K562 (cell line): ENCODE measurements around the gene INMT. TPM values are rescaled to one million over a fixed set of nuclear protein-coding genes. Genes with fewer than 3 reads are reported as not detected.

Experiments used
- ATAC-seq: fragments of 200-7000 bp; cut with Tn5 transposase; 3 replicates; pipeline ENCODE4 v1.9.1; 2020; ENCODE audit warnings: moderate library complexity
- BruUV-seq: library from RNA; stranded (reverse); fragments of 400-500 nt; replicated peaks from 2 replicates; lab custom pipeline; 2021; lab: Mats Ljungman, UMichigan
- CTCF ChIA-PET: fragments of 300-600 bp; formaldehyde crosslinking; extraction: SDS; loops from one replicate; lab custom pipeline; 2021; ENCODE audit warnings: low intra/inter-chr PET ratio; lab: Yijun Ruan, JAX
- POLR2A ChIA-PET: fragments of 300-600, 350-650 bp; sonication (Branson Sonifier 250); formaldehyde crosslinking; extraction: SDS; loops from one replicate; lab custom pipeline; 2021; ENCODE audit warnings: antibody characterized with exemption, inconsistent platforms; lab: Yijun Ruan, JAX
- DNase-seq, 4 experiments: peaks; one replicate each; pipeline versions ENCODE4 v3.0.0 to v3.0.0-alpha.2; 2011 to 2018; ENCODE audit warnings: low spot score in 3 of 4, mixed read lengths in 3 of 4; ENCODE audit errors: extremely low read depth in 1 of 4
- FAIRE-seq: peaks from 2 replicates; lab custom pipeline; 2011; peaks lifted over from hg19 to GRCh38; lab: Jason Lieb, UNC
- H2AFZ ChIP-seq: 2 replicates; pipeline ENCODE4 v1.6.0; 2011; ENCODE audit warnings: low read depth, low read length, control low read depth, inconsistent platforms
- H3K27ac ChIP-seq: fragments of 200-600 bp; 3 replicates; pipeline ENCODE4 v1.8.0; 2011; ENCODE audit warnings: low read depth, mild to moderate bottlenecking, control low read depth, inconsistent platforms, low read length, moderate library complexity, mixed read lengths; ENCODE audit errors: extremely low read depth
- H3K27me3 ChIP-seq, 2 experiments: fragments of 300-600 bp in 1 of 2; 2 replicates in 1 of 2; 3 replicates in 1 of 2; pipeline versions ENCODE4 v1.6.0 to v1.8.0; 2011; ENCODE audit warnings: inconsistent platforms in 2 of 2, low read length in 2 of 2, mild to moderate bottlenecking in 1 of 2, mixed read lengths in 1 of 2, moderate library complexity in 1 of 2; ENCODE audit not compliant: control insufficient read depth in 2 of 2, insufficient read depth in 2 of 2
- H3K36me3 ChIP-seq: fragments of 300-600 bp; 3 replicates; pipeline ENCODE4 v1.8.0; 2011; ENCODE audit warnings: mild to moderate bottlenecking, low read length, inconsistent platforms; ENCODE audit not compliant: control insufficient read depth, insufficient read depth
- H3K4me1 ChIP-seq, 2 experiments: fragments of 200-600 bp in 1 of 2; replicated peaks in 1 of 2; 2 replicates in 1 of 2; 3 replicates in 1 of 2; pipeline versions ENCODE4 v1.5.1 to v1.8.0; 2011; ENCODE audit warnings: inconsistent platforms in 2 of 2, low read length in 2 of 2, mild to moderate bottlenecking in 1 of 2, mixed read lengths in 1 of 2, moderate library complexity in 1 of 2; ENCODE audit not compliant: control insufficient read depth in 2 of 2, insufficient read depth in 2 of 2
- H3K4me2 ChIP-seq: 2 replicates; pipeline ENCODE4 v1.6.1; 2011; ENCODE audit warnings: low read length, control low read depth, inconsistent platforms, mixed read lengths; ENCODE audit not compliant: insufficient read depth
- H3K4me3 ChIP-seq: fragments of 200-600 bp; sonication (generic), shearing (Covaris generic); 2 replicates; pipeline ENCODE4 v1.5.1; 2016; ENCODE audit warnings: control low read depth, inconsistent platforms
- H3K79me2 ChIP-seq: fragments of 200-600 bp; 3 replicates; pipeline ENCODE4 v1.8.0; 2011; ENCODE audit warnings: low read length, inconsistent platforms; ENCODE audit not compliant: control insufficient read depth, insufficient read depth
- H3K9ac ChIP-seq, 2 experiments: 2 replicates each; pipeline versions ENCODE4 v1.6.0 to v1.6.1; 2011; ENCODE audit warnings: low read depth in 2 of 2, low read length in 2 of 2, control low read depth in 1 of 2, inconsistent platforms in 1 of 2, mild to moderate bottlenecking in 1 of 2, mixed read lengths in 1 of 2; ENCODE audit not compliant: insufficient read depth in 1 of 2
- H3K9me1 ChIP-seq: one replicate; pipeline ENCODE4 v1.6.0; 2011; ENCODE audit warnings: inconsistent platforms, mild to moderate bottlenecking, low read length, moderate library complexity; ENCODE audit not compliant: control insufficient read depth, insufficient read depth
- H3K9me3 ChIP-seq: replicated peaks from 2 replicates; pipeline ENCODE4 v1.5.1; 2011; ENCODE audit warnings: low read depth, low read length, inconsistent platforms; ENCODE audit not compliant: control insufficient read depth, insufficient read depth
- H4K20me1 ChIP-seq: replicated peaks from 2 replicates; pipeline ENCODE4 v1.6.1; 2011; ENCODE audit warnings: low read length, inconsistent platforms, mixed read lengths; ENCODE audit not compliant: control insufficient read depth, insufficient read depth
- ATF7 ChIP-seq: fragments of 450-650 bp; IDR thresholded peaks from 2 replicates; pipeline ENCODE4 v1.7.1; 2014; ENCODE audit warnings: mild to moderate bottlenecking, moderate library complexity
- CEBPB ChIP-seq: fragments of 450-650 bp; IDR thresholded peaks from 2 replicates; pipeline ENCODE4 v1.6.1; 2016; ENCODE audit warnings: missing genetic modification characterization, missing compliant biosample characterization
- CEBPG ChIP-seq, 3 experiments: fragments of 200-800 bp in 1 of 3; sonication (Bioruptor generic) in 1 of 3; sonication (generic) in 1 of 3; formaldehyde crosslinking in 1 of 3; IDR thresholded peaks in 2 of 3; conservative IDR thresholded peaks in 1 of 3; 2 replicates each; pipeline versions ENCODE4 v1.6.1 to v1.8.0; 2016 to 2022; ENCODE audit warnings: missing compliant biosample characterization in 2 of 3, missing genetic modification characterization in 2 of 3, mild to moderate bottlenecking in 1 of 3, missing genetic modification reagents in 1 of 3
- CXXC5 ChIP-seq: fragments of 250-450 bp; sonication (Bioruptor Pico); IDR thresholded peaks from 2 replicates; pipeline ENCODE4 v1.8.0; 2022; ENCODE audit warnings: inconsistent platforms, mild to moderate bottlenecking, moderate library complexity
- EP400 ChIP-seq: fragments of 450-650 bp; IDR thresholded peaks from 2 replicates; pipeline ENCODE4 v1.6.1; 2017; ENCODE audit warnings: antibody characterized with exemption, mild to moderate bottlenecking, moderate library complexity
- KAT8 ChIP-seq: fragments of 450-650 bp; IDR thresholded peaks from 2 replicates; pipeline ENCODE4 v1.6.1; 2016; ENCODE audit warnings: low read depth, mild to moderate bottlenecking
- WGBS: fragments of 100-300 bp; shearing (Covaris generic); methylation state at CpG from one replicate; pipeline ENCODE4 v1.1.6; 2016; ENCODE audit warnings: low coverage, mixed read lengths; ENCODE audit not compliant: insufficient coverage; ENCODE audit errors: missing lambda C conversion rate; 5-methylcytosine and 5-hydroxymethylcytosine counted together
- in situ Hi-C: fragments of 300-500 bp; cut with MboI; formaldehyde crosslinking; loops from 4 replicates; pipeline ENCODE4 v1.15.0; 2018; ENCODE audit warnings: inconsistent platforms, mixed read lengths
- intact Hi-C: fragments of 100-400 bp; cut with micrococcal nuclease; formaldehyde crosslinking; loops from 2 replicates; pipeline ENCODE4 v1.14.2; 2022
- polyA plus RNA-seq, 8 experiments: library from polyadenylated mRNA; depleted of rRNA in 4 of 8; stranded (reverse) in 5 of 8; unstranded in 3 of 8; fragments of >200 nt; fragmentation: Nextera tagmentation in 2 of 8; fragmentation: Illumina TruSeq in 1 of 8; extraction: Ambion mirVana in 2 of 8; extraction: Trizol in 1 of 8; gene quantifications; 2 replicates each; pipeline versions ENCODE4 v1.2.1 to v1.2.3, GENCODE V29; 2011 to 2014; ENCODE audit warnings: inconsistent platforms in 1 of 8, missing spikeins in 1 of 8
- total RNA-seq, 7 experiments: library from RNA; depleted of rRNA in 6 of 7; stranded (reverse); fragments of >200 nt in 6 of 7; fragmentation: Illumina TruSeq in 2 of 7; extraction: Trizol in 2 of 7; gene quantifications; 2 replicates each; pipeline versions ENCODE4 v1.2.1 to v1.2.3, GENCODE V29; 2011 to 2021; ENCODE audit warnings: low replicate concordance in 1 of 7
- TF ChIP-seq, protein P1 (sequence below): sonication (generic); formaldehyde crosslinking; IDR thresholded peaks from 2 replicates; pipeline ENCODE4 v1.8.1; 2023; ENCODE audit warnings: mild to moderate bottlenecking, missing genetic modification reagents
- TF ChIP-seq, protein P2 (sequence below), 3 experiments: IDR thresholded peaks in 2 of 3; conservative IDR thresholded peaks in 1 of 3; 2 replicates each; pipeline ENCODE4 v1.5.1; 2011 to 2012; ENCODE audit warnings: low read length in 3 of 3, mild to moderate bottlenecking in 3 of 3, control low read depth in 2 of 3, improper control_type of control experiment in 1 of 3, inconsistent platforms in 1 of 3, low read depth in 1 of 3, mixed read lengths in 1 of 3, moderate library complexity in 1 of 3; ENCODE audit not compliant: insufficient read depth in 2 of 3
- TF ChIP-seq, protein P3 (sequence below): fragments of 450-650 bp; formaldehyde crosslinking; IDR thresholded peaks from 2 replicates; pipeline ENCODE4 v1.4.0; 2022; ENCODE audit warnings: mild to moderate bottlenecking, moderate library complexity
- TF ChIP-seq, protein P4 (sequence below): fragments of 450-650 bp; IDR thresholded peaks from 2 replicates; pipeline ENCODE4 v1.6.1; 2016
- TF ChIP-seq, protein P5 (sequence below), 2 experiments: fragments of 450-650 bp in 1 of 2; sonication (generic) in 1 of 2; formaldehyde crosslinking in 1 of 2; IDR thresholded peaks in 1 of 2; conservative IDR thresholded peaks in 1 of 2; 2 replicates each; pipeline versions ENCODE4 v1.6.1 to v1.8.1; 2016 to 2023; ENCODE audit warnings: mild to moderate bottlenecking in 2 of 2, moderate library complexity in 2 of 2, inconsistent platforms in 1 of 2, missing genetic modification reagents in 1 of 2

Gene INMT
- total and polyA plus RNA-seq, 9 of the 15 experiments (the other 6 are each of a cell fraction or from before 2014, with no cell fraction given) = 0.04 to 0.27 TPM; not detected in 7

DNA sequence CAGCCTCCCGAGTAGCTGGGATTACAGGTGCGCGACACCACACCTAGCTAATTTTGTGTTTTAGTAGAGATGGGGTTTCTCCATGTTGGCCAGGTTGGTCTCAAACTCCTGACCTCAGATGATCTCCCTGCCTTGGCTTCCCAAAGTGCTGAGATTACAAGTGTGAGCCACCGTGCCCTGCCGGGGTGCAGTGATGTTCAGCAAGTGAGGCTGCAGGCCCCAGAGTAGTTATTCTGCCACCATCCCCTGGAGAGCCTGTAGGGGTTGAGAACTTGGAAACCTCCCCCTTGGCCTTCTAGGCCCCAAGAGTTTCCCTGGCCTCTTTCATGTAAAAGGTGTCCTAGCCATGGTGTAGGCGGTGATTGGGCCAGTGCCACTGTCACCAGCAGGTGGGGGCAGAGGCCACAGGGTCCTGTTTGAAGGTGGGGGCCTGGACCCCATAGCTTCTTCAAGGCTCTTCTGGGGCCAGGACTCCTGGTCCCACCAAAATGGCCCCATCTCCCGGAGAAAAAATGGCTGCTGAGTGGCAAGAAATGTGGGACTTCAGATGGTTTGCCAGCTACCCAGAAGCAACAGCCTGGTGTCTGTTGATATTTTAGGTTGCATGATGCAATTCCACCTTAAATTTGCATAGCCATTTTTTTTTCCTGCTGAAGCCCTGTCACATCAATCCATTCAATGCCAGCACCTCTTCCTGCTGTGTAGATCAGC lies 25.5 kb upstream of the INMT start:
- Histone ChIP-seq H2AFZ (no peak overlapping the region), H3K36me3 (no peaks in the 10 kb centered on the region), H3K27ac (no peak overlapping the region), H3K9me1 (no peaks in the 10 kb centered on the region), H3K9me3 (no peaks in the 10 kb centered on the region), H3K4me1 (peaks cover 0 to 5% of the 10 kb centered on the region in 2 experiments; a peak in 2 of 5 replicates), H3K27me3 (peaks cover 36 to 65% of the 10 kb centered on the region in 2 experiments), H3K4me3 (no peak overlapping the region), H4K20me1 (no peaks in the 10 kb centered on the region), H3K79me2 (no peaks in the 10 kb centered on the region), H3K4me2 (peak overlapping the region; percentile 3; the same call in 1 of the 2 replicates), H3K9ac (no peak overlapping the region)
- CTCF ChIA-PET = no interaction called here
- ATAC-seq (peak; percentile 39), FAIRE-seq (no peak), DNase-seq (no peak)
- TF ChIP-seq, protein P1, sequence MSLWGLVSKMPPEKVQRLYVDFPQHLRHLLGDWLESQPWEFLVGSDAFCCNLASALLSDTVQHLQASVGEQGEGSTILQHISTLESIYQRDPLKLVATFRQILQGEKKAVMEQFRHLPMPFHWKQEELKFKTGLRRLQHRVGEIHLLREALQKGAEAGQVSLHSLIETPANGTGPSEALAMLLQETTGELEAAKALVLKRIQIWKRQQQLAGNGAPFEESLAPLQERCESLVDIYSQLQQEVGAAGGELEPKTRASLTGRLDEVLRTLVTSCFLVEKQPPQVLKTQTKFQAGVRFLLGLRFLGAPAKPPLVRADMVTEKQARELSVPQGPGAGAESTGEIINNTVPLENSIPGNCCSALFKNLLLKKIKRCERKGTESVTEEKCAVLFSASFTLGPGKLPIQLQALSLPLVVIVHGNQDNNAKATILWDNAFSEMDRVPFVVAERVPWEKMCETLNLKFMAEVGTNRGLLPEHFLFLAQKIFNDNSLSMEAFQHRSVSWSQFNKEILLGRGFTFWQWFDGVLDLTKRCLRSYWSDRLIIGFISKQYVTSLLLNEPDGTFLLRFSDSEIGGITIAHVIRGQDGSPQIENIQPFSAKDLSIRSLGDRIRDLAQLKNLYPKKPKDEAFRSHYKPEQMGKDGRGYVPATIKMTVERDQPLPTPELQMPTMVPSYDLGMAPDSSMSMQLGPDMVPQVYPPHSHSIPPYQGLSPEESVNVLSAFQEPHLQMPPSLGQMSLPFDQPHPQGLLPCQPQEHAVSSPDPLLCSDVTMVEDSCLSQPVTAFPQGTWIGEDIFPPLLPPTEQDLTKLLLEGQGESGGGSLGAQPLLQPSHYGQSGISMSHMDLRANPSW (CRISPR knock-in tag) = no peak
- TF ChIP-seq CEBPB (tag) (peak; percentile 43), KAT8 (no peak), CXXC5 (CRISPR knock-in tag) (0 out of 2 replicates have a peak, but pooled peaks have one; percentile 12), CEBPG (CRISPR knock-in tag; IDR thresholded peaks at IDR 0.05) (peak; percentile 83), CEBPG (tag; conservative IDR thresholded peaks at IDR 0.05 in 1 of 2, IDR thresholded peaks at IDR 0.05 in 1 of 2) (peak; percentile 68 to 86), EP400 (peak; percentile 26), ATF7 (peak; percentile 15; the same call in 1 of the 2 replicates)
- TF ChIP-seq, protein P2, sequence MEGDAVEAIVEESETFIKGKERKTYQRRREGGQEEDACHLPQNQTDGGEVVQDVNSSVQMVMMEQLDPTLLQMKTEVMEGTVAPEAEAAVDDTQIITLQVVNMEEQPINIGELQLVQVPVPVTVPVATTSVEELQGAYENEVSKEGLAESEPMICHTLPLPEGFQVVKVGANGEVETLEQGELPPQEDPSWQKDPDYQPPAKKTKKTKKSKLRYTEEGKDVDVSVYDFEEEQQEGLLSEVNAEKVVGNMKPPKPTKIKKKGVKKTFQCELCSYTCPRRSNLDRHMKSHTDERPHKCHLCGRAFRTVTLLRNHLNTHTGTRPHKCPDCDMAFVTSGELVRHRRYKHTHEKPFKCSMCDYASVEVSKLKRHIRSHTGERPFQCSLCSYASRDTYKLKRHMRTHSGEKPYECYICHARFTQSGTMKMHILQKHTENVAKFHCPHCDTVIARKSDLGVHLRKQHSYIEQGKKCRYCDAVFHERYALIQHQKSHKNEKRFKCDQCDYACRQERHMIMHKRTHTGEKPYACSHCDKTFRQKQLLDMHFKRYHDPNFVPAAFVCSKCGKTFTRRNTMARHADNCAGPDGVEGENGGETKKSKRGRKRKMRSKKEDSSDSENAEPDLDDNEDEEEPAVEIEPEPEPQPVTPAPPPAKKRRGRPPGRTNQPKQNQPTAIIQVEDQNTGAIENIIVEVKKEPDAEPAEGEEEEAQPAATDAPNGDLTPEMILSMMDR (IDR thresholded peaks at IDR 0.05 in 2 of 3, conservative IDR thresholded peaks at IDR 0.05 in 1 of 3; ENCODE audit: insufficient read depth in 2 of 3, low read depth in 1 of 3, low read length in 3 of 3) = 0 out of 6 replicates have a peak, but pooled peaks of 2 of the 3 experiments have one; percentile 4 to 17
- TF ChIP-seq, protein P3, sequence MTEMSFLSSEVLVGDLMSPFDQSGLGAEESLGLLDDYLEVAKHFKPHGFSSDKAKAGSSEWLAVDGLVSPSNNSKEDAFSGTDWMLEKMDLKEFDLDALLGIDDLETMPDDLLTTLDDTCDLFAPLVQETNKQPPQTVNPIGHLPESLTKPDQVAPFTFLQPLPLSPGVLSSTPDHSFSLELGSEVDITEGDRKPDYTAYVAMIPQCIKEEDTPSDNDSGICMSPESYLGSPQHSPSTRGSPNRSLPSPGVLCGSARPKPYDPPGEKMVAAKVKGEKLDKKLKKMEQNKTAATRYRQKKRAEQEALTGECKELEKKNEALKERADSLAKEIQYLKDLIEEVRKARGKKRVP (CRISPR knock-in tag) = 0 out of 2 replicates have a peak, but pooled peaks have one; percentile 43
- TF ChIP-seq, protein P4, sequence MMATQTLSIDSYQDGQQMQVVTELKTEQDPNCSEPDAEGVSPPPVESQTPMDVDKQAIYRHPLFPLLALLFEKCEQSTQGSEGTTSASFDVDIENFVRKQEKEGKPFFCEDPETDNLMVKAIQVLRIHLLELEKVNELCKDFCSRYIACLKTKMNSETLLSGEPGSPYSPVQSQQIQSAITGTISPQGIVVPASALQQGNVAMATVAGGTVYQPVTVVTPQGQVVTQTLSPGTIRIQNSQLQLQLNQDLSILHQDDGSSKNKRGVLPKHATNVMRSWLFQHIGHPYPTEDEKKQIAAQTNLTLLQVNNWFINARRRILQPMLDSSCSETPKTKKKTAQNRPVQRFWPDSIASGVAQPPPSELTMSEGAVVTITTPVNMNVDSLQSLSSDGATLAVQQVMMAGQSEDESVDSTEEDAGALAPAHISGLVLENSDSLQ = peak; percentile 39; the same call in 1 of the 2 replicates
- TF ChIP-seq, protein P5, sequence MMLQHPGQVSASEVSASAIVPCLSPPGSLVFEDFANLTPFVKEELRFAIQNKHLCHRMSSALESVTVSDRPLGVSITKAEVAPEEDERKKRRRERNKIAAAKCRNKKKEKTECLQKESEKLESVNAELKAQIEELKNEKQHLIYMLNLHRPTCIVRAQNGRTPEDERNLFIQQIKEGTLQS (IDR thresholded peaks at IDR 0.05) = peak; percentile 78
- TF ChIP-seq, protein P5 (CRISPR knock-in tag; conservative IDR thresholded peaks at IDR 0.05) = no peak
- intact Hi-C loops (no loop called here), in situ Hi-C loops (no loop called here)
- WGBS = 54% methylated on average over 7 of the region's 7 CpGs
- POLR2A ChIA-PET = interaction anchor here (0.6 to 1.5 kb wide), 5 partner anchors 16 to 204 kb away, joined by 3 to 6 read pairs (median 3); no protein-coding TSS in a partner anchor
- BruUV-seq = no TSS peak
